OCI-LY1 (cell line): ENCODE measurements around the gene OGN.

ENCODE experiments used
- EZH2 ChIP-seq: fragments of 200-600 bp; sonication (generic), shearing (Covaris generic); IDR thresholded peaks from 2 replicates; pipeline ENCODE4 v1.8.0; 2017; ENCODE audit warnings: borderline replicate concordance, mixed run types, mild to moderate bottlenecking, antibody characterized with exemption, low read length, moderate library complexity, mixed read lengths
- TF ChIP-seq, protein P1 (sequence below): fragments of 200-600 bp; sonication (generic), shearing (Covaris generic); IDR thresholded peaks from 2 replicates; pipeline ENCODE4 v1.5.1; 2017; ENCODE audit warnings: mild to moderate bottlenecking, antibody characterized with exemption, low read length, moderate library complexity, mixed read lengths

- TF ChIP-seq, protein P1, sequence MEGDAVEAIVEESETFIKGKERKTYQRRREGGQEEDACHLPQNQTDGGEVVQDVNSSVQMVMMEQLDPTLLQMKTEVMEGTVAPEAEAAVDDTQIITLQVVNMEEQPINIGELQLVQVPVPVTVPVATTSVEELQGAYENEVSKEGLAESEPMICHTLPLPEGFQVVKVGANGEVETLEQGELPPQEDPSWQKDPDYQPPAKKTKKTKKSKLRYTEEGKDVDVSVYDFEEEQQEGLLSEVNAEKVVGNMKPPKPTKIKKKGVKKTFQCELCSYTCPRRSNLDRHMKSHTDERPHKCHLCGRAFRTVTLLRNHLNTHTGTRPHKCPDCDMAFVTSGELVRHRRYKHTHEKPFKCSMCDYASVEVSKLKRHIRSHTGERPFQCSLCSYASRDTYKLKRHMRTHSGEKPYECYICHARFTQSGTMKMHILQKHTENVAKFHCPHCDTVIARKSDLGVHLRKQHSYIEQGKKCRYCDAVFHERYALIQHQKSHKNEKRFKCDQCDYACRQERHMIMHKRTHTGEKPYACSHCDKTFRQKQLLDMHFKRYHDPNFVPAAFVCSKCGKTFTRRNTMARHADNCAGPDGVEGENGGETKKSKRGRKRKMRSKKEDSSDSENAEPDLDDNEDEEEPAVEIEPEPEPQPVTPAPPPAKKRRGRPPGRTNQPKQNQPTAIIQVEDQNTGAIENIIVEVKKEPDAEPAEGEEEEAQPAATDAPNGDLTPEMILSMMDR = no peak
- TF ChIP-seq EZH2 = no peak
Observed at GRCh38 chr9:92350740-92351133, 53.6 kb downstream of the OGN start.
